Mucosa of descending colon (tissue), 3 donors: Measurements from ENCODE around the gene HMX1. TPM values are rescaled to one million over a fixed set of nuclear protein-coding genes. Genes with fewer than 3 reads are reported as not detected.

Source experiments
- ATAC-seq: fragments of 200-7000 bp; cut with Tn5 transposase; one replicate; pipeline ENCODE4 v1.9.1; 2020; ENCODE audit warnings: mild to moderate bottlenecking, moderate library complexity
- DNase-seq, 3 donors: peaks; one replicate each; pipeline ENCODE4 v3.0.0-alpha.2; 2020
- H3K36me3 ChIP-seq: fragments of 200-600 bp; one replicate; pipeline ENCODE4 v1.8.0; 2021; ENCODE audit warnings: low read depth, mild to moderate bottlenecking
- H3K4me1 ChIP-seq: fragments of 200-600 bp; one replicate; pipeline ENCODE4 v1.8.0; 2021; ENCODE audit warnings: low read depth, mild to moderate bottlenecking
- H3K4me3 ChIP-seq: fragments of 200-600 bp; one replicate; pipeline ENCODE4 v1.8.0; 2021; ENCODE audit warnings: mild to moderate bottlenecking
- H3K9me3 ChIP-seq: fragments of 200-600 bp; one replicate; pipeline ENCODE4 v1.8.0; 2021; ENCODE audit warnings: mild to moderate bottlenecking
- CTCF ChIP-seq: fragments of 200-600 bp; IDR thresholded peaks from one replicate; pipeline ENCODE4 v1.8.0; 2022; ENCODE audit warnings: antibody characterized with exemption, mild to moderate bottlenecking
- intact Hi-C, 2 donors: fragments of 100-400 bp; cut with DNase I in 1 of 2; cut with micrococcal nuclease in 1 of 2; formaldehyde crosslinking; loops; one replicate each; pipeline versions ENCODE4 v1.11.0 to v1.11.1; 2022; cut with DNase I, micrococcal nuclease
- total RNA-seq, 3 donors: library from RNA; stranded (reverse); fragmentation: NEBNext Ultra II Directional in 2 of 3; extraction: Animal tissue kit (Norgen Biotek cat#: 25700) in 2 of 3; gene quantifications; one replicate each; pipeline versions ENCODE4 v1.2.1 to v1.2.4, GENCODE V29; 2021 to 2023
- donor health status: DM: no; HTN: no; CAD: no; lungs with moderate emphysema.
- donor health status: DM: no; HTN: no; CAD: no.
- donor health status: DM: no; HTN: yes; CAD: no.

HMX1 gene
- total RNA-seq, 3 donors from 2014 or later: 0.19 TPM; not detected in 2

- H3K9me3 ChIP-seq: no peaks in the 10 kb centered on the region
- TF ChIP-seq CTCF: no peak
- DNase-seq (peak in 1 of 3 donors; percentile 27), ATAC-seq (no peak)
- no peaks in the 10 kb centered on the region for H3K4me1 ChIP-seq
- no peaks in the 10 kb centered on the region for H3K36me3 ChIP-seq
- H3K4me3 ChIP-seq: no peak overlapping the region
- intact Hi-C loops: no loop called here
These were observed 19.4 kb downstream of the HMX1 start for GRCh38 chr4:8852118-8852704.

GRCh38 chr4:8851321-8852117 is 20.1 kb downstream of the HMX1 start:
- TF ChIP-seq CTCF: no peak
- DNase-seq (peak in 2 of 3 donors; percentile 6 to 24), ATAC-seq (no peak)
- H3K9me3 ChIP-seq: no peaks in the 10 kb centered on the region
- no peak overlapping the region for H3K4me3 ChIP-seq
- no peaks in the 10 kb centered on the region for H3K4me1 ChIP-seq
- intact Hi-C loops: no loop called here
- H3K36me3 ChIP-seq: no peaks in the 10 kb centered on the region

- Histone ChIP-seq H3K36me3 (no peaks in the 10 kb centered on the region), H3K4me3 (no peak overlapping the region), H3K4me1 (no peaks in the 10 kb centered on the region), H3K9me3 (no peaks in the 10 kb centered on the region)
- ATAC-seq (no peak), DNase-seq (peak in 2 of 3 donors; percentile 16 to 36)
- TF ChIP-seq CTCF: no peak
- intact Hi-C loops: no loop called here
These were observed 20.8 kb downstream of the HMX1 start for GRCh38 chr4:8850830-8851188.

- no peak for TF ChIP-seq CTCF
- Histone ChIP-seq H3K4me3 (no peak overlapping the region), H3K36me3 (no peaks in the 10 kb centered on the region), H3K9me3 (no peaks in the 10 kb centered on the region), H3K4me1 (no peaks in the 10 kb centered on the region)
- DNase-seq (peak in 1 of 3 donors; percentile 2), ATAC-seq (no peak)
- intact Hi-C loops: no loop called here
These were observed 21.4 kb downstream of the HMX1 start for GRCh38 chr4:8850074-8850829.

GRCh38 chr4:8849266-8850073 is 22.2 kb downstream of the HMX1 start:
- no peak for TF ChIP-seq CTCF
- intact Hi-C loops: no loop called here
- ATAC-seq (no peak), DNase-seq (peak in 1 of 3 donors; percentile 4)
- Histone ChIP-seq H3K4me3 (no peak overlapping the region), H3K9me3 (no peaks in the 10 kb centered on the region), H3K36me3 (no peaks in the 10 kb centered on the region), H3K4me1 (no peaks in the 10 kb centered on the region)
